ENCODE measurements around the gene PDE9A. TPM values are rescaled to one million over a fixed set of nuclear protein-coding genes. Genes with fewer than 3 reads are reported as not detected.

PDE9A gene
- total RNA-seq, 4 donors from 2014 or later: 0.59 to 15.0 (median 6.9) TPM

DNA sequence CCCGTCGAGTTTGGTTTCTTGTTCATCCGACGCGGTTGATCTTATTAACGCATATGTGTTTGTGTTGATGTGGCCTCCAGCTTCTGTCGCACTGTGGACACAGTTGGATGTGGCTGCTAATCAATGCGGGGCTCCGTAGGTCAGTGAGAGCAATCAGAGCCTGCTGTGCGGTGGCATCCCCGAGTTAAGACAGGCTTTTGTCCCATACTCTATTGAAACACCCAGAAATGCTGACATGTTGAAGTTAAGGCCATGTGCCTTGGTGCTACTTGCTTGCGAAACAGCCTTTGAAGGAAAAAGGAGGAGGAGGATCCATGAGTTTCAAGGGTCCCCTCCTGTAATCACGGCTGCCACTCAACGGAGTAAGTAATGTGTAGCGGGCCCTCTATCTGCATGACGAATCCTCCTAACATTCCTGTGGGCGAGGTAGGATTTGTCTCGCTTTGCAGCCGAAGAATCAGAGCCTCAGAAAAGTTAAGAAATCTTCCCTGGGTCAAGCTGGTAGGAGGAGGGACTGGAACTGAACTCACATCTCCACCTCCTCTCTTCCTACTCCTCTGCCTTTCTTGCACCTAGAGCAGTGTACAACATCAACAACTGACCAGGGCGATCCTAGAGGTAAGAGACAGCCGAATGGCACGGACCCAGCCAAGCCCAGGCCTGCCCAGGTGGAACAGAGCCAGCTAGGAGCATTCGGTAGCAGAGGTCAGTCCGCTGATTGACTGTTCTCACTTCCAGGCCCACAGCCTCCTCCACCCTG, 19.5 kb downstream of the PDE9A start:
- H3K4me3 ChIP-seq: no peak overlapping the region
- no peak overlapping the region for H3K27ac ChIP-seq
- no peaks in the 10 kb centered on the region for H3K4me1 ChIP-seq
- H3K27me3 ChIP-seq: no peaks in the 10 kb centered on the region
- no peaks in the 10 kb centered on the region for H3K9me3 ChIP-seq
- DNase-seq: no peak
- TF ChIP-seq, protein P1, sequence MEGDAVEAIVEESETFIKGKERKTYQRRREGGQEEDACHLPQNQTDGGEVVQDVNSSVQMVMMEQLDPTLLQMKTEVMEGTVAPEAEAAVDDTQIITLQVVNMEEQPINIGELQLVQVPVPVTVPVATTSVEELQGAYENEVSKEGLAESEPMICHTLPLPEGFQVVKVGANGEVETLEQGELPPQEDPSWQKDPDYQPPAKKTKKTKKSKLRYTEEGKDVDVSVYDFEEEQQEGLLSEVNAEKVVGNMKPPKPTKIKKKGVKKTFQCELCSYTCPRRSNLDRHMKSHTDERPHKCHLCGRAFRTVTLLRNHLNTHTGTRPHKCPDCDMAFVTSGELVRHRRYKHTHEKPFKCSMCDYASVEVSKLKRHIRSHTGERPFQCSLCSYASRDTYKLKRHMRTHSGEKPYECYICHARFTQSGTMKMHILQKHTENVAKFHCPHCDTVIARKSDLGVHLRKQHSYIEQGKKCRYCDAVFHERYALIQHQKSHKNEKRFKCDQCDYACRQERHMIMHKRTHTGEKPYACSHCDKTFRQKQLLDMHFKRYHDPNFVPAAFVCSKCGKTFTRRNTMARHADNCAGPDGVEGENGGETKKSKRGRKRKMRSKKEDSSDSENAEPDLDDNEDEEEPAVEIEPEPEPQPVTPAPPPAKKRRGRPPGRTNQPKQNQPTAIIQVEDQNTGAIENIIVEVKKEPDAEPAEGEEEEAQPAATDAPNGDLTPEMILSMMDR (IDR thresholded peaks at IDR 0.05): no peak
- no peaks in the 10 kb centered on the region for H3K36me3 ChIP-seq
- intact Hi-C loops (cut with DNase I; ENCODE audit: low total_unique reads): no loop called here

DNA sequence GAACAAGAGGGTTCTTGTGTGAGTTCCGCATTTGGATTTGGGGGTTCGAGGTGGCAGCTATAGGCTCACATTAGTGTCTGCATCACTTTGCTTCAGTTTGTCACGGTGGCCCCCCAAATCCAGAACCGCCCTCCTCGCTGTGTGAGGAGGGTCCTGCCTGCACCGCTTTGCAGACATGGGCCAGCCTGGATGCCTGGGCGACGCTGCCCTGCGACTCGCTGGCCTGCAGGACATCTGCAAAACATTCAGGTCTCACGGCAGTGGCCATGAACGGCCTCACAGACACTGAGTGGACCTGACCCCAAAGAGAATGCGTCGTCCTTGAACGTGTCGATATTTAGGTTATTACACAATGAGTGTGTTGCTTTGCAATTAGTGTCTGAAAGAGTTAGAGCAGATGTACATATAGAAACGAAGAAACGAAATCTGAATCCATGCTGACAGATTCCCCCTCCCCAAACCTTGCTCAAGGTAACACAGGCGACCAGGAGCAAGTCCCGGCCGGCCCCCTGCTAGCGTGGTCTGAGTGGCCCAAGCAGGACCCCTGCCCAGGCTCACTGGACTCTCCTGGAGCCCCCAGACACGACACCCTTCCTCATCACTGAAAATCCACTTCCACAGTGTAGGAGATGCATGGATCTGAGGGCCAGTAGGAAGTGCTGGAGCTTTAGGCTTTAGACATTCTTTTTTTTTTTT, 20.4 kb downstream of the PDE9A start:
- no peaks in the 10 kb centered on the region for H3K4me1 ChIP-seq
- H3K27ac ChIP-seq: peak overlapping the region; percentile 17 to 57
- H3K9me3 ChIP-seq: no peaks in the 10 kb centered on the region
- H3K36me3 ChIP-seq: no peaks in the 10 kb centered on the region
- no peaks in the 10 kb centered on the region for H3K27me3 ChIP-seq
- intact Hi-C loops (cut with DNase I; ENCODE audit: low total_unique reads): no loop called here
- no peak overlapping the region for H3K4me3 ChIP-seq
- no peak for TF ChIP-seq POLR2A (IDR thresholded peaks at IDR 0.05)
- DNase-seq: no peak

DNA sequence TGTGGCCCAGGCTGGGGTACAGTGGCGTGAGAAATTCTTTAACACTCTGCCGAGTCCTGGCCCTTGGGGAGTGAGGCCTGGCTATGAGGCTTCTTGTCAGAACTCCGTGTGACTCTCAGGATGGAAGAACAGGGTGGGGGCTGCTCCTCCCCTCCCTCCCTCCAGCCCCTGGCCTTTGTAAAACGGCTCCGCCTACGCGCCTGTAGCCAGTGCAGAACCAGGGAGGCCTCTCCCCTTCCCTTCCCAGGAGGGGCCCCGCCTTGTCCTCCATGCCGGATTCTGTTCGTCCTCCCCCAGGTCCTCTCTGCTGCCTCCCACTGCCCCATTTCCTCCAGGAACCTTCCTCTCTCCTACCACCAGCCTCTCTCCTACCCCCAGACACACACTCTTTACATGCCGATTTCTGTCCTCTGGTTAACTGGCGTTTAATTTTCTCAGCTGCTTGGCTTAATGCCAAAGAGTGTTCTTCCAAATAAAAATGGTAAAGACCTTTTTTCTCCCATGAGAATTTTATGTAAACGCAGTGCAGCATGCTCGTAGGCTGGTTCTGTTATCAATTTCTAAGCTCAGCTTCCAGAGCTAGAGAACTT, 21.0 kb downstream of the PDE9A start:
- Histone ChIP-seq H3K27me3 (no peaks in the 10 kb centered on the region), H3K4me1 (no peaks in the 10 kb centered on the region), H3K9me3 (no peaks in the 10 kb centered on the region), H3K36me3 (no peaks in the 10 kb centered on the region), H3K27ac (peak overlapping the region; percentile 17 to 57), H3K4me3 (peak overlapping the region in 1 of 2 donors; percentile 15)
- intact Hi-C loops (cut with DNase I; ENCODE audit: low total_unique reads): no loop called here
- DNase-seq: peak; percentile 62 to 74
- TF ChIP-seq, protein P1 (IDR thresholded peaks at IDR 0.05): no peak
- no peak for TF ChIP-seq POLR2A (IDR thresholded peaks at IDR 0.05)

DNA sequence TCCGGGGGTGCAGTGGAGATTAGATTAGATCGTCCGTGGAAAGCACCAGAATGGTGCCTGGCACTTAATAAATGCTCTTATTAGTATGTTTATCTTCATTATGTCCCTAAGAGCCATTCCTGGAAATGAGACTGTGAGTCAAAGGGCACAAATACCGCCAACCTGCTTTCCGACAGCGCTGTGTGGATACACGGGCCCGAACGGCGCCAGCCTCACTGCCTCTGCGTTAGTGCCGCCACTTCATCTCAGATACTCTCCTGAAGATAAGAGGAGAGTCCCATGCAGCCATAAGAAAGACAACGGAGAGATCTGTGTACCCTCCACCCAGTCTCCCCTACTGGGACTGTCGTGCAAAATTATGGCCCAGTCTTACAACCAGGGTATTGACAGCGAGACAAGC, 22.0 kb downstream of the PDE9A start:
- no peaks in the 10 kb centered on the region for H3K9me3 ChIP-seq
- no peak overlapping the region for H3K27ac ChIP-seq
- TF ChIP-seq, protein P1 (IDR thresholded peaks at IDR 0.05): no peak
- TF ChIP-seq POLR2A (IDR thresholded peaks at IDR 0.05): no peak
- no peak for DNase-seq
- intact Hi-C loops (cut with DNase I; ENCODE audit: low total_unique reads): no loop called here
- no peaks in the 10 kb centered on the region for H3K4me1 ChIP-seq
- no peaks in the 10 kb centered on the region for H3K36me3 ChIP-seq
- no peak overlapping the region for H3K4me3 ChIP-seq
- H3K27me3 ChIP-seq: no peaks in the 10 kb centered on the region

DNA sequence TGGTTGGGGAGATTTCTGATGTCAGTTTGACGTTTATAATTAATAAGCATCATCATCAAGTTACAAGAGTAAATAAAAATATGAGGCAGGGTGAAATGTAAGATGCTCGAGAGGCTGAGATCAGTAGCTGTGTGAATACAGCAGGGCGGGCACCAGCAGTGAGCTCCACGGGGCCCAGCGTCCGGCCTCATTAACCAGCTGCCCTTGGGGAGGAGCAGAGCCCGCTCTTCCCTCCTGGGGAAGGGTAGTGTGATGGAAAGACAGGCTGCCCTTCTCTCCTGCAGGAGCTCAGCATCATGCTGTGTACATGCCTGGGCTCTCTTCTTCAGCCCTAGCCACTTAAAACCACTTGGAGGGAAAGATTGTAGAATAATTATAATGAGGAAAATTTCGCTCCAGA, 23.4 kb downstream of the PDE9A start:
- Histone ChIP-seq H3K4me1 (no peaks in the 10 kb centered on the region), H3K27ac (no peak overlapping the region), H3K4me3 (no peak overlapping the region)

More for the DNA sequence above, 23.4 kb downstream of the PDE9A start:
- no peak for TF ChIP-seq POLR2A (IDR thresholded peaks at IDR 0.05)
- TF ChIP-seq, protein P1 (IDR thresholded peaks at IDR 0.05): no peak
- no peak for DNase-seq
- intact Hi-C loops (cut with DNase I; ENCODE audit: low total_unique reads): no loop called here
- Histone ChIP-seq H3K27me3 (no peaks in the 10 kb centered on the region), H3K9me3 (no peaks in the 10 kb centered on the region), H3K36me3 (no peaks in the 10 kb centered on the region)
